ENCODE measurements around the gene SLC26A8.

DNA sequence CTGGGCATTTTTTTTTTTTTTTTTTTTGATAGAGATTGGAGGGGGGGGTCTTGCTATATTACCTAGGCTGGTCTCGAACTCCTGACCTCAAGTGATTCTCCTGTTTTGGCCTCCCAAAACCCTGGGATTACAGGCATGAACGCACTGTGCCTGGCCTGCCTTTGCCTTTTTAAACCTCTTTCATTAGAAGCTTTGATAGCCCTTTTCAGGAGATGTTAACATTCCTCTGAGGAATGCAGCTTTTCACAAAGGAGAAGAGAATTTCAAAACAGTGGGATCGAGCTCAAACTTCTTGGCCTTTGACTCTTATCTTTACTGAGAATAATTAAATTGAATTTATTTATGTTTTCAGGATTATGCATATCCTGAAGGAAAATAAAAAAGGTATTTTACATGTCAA is 31.3 kb downstream of the SLC26A8 start:
- TF ChIP-seq TCF12 (IDR thresholded peaks at IDR 0.05), result no peak
- TF ChIP-seq TCF12 (CRISPR knock-in tag; IDR thresholded peaks at IDR 0.05), result no peak
- no peak for TF ChIP-seq POLR2A (IDR thresholded peaks at IDR 0.05; ENCODE audit: insufficient read depth in 1 of 2, low read depth in 2 of 2, low read length in 2 of 2)
- TF ChIP-seq ZNF777 (CRISPR knock-in tag; IDR thresholded peaks at IDR 0.05), result no peak
- TF ChIP-seq MAFF (IDR thresholded peaks at IDR 0.05; ENCODE audit: low read depth, low read length), result no peak
- TF ChIP-seq, protein P1, sequence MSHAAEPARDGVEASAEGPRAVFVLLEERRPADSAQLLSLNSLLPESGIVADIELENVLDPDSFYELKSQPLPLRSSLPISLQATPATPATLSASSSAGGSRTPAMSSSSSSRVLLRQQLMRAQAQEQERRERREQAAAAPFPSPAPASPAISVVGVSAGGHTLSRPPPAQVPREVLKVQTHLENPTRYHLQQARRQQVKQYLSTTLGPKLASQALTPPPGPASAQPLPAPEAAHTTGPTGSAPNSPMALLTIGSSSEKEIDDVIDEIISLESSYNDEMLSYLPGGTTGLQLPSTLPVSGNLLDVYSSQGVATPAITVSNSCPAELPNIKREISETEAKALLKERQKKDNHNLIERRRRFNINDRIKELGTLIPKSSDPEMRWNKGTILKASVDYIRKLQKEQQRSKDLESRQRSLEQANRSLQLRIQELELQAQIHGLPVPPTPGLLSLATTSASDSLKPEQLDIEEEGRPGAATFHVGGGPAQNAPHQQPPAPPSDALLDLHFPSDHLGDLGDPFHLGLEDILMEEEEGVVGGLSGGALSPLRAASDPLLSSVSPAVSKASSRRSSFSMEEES (CRISPR knock-in tag; IDR thresholded peaks at IDR 0.05), result no peak
- no peak for TF ChIP-seq HINFP (CRISPR knock-in tag; IDR thresholded peaks at IDR 0.05; ENCODE audit: low read depth)
- no peak for TF ChIP-seq TCF7L2 (IDR thresholded peaks at IDR 0.05; ENCODE audit: low read depth, low read length)
- TF ChIP-seq FOXK2 (IDR thresholded peaks at IDR 0.05), result no peak
- TF ChIP-seq, protein P2, sequence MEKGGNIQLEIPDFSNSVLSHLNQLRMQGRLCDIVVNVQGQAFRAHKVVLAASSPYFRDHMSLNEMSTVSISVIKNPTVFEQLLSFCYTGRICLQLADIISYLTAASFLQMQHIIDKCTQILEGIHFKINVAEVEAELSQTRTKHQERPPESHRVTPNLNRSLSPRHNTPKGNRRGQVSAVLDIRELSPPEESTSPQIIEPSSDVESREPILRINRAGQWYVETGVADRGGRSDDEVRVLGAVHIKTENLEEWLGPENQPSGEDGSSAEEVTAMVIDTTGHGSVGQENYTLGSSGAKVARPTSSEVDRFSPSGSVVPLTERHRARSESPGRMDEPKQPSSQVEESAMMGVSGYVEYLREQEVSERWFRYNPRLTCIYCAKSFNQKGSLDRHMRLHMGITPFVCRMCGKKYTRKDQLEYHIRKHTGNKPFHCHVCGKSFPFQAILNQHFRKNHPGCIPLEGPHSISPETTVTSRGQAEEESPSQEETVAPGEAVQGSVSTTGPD (CRISPR knock-in tag; IDR thresholded peaks at IDR 0.05), result no peak
- no peak for TF ChIP-seq NR2C2 (CRISPR knock-in tag; IDR thresholded peaks at IDR 0.05; ENCODE audit: borderline replicate concordance)
- TF ChIP-seq FOXA1 (IDR thresholded peaks at IDR 0.05), result no peak
- no peak for TF ChIP-seq FOXA1 (CRISPR knock-in tag; IDR thresholded peaks at IDR 0.05)
- TF ChIP-seq TAF1 (CRISPR knock-in tag; IDR thresholded peaks at IDR 0.05), result no peak
- TF ChIP-seq YY1 (IDR thresholded peaks at IDR 0.05; ENCODE audit: insufficient read depth, insufficient replicate concordance, low read depth, low read length), result no peak
